Stimulated activated CD4-positive, alpha-beta T cell treated with anti-CD3 and anti-CD28 coated beads, Interleukin-4, amount 100 ng/mL, for 1 hour (primary cell): ENCODE measurements around the gene SLC6A11.

ENCODE experiments used
- DNase-seq: peaks from one replicate; pipeline ENCODE4 v3.0.0-alpha.2; 2020

Gene SLC6A11

DNA sequence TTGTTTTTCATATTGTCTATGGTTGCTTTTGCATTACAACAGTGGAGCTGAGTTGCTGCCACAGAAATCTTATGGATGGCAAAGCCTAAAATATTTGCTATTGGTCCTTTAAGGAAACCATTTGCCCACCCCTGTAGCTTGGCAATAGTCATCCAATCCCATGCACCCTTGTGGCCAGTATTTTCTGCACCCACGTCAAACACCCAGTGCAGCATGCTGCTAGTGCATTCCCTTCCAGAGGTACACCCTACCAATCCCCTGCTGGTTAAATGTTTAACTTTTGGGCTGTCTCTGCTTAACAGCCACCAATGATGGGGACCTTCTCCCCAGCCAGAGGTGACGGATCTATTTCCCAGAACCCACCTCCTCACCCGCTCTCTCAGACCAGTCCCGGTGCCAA lies 23.8 kb upstream of the SLC6A11 start:
- DNase-seq = no peak

DNA sequence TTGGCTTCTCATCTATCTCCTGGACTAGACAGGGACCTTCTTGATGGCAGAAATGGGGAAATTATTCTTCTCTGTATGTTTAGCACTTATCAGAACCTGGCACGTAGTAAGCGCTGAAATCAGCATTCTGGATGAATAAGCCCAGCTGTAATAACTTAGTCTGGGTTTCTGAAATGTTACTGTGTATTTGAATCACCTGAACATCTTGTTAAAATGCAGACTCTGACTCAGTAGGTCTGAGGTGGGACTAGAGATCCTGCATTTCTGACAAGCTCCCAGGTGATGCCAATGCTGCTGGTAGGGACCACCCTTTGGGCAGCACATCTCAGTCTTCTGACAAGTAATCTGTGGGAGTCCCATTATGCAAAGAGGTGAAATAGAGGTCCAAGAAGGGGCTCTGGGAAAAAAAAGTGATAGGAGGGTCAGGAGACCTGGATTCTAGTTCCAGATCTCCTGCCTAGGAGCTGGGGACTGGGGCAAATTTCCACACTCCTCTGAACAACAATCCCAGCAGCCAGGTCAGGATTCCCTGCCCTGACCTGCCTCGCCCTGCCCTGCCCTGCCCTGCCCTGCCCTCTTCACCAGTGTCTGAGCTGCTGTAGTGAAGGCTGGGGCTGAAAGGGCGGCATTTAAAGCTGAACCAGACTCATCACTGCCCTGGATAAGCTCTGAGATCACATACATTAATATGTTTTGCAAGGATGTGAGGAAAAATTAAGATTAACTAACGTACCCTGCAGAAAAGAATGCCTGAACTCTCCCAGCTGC lies 17.2 kb upstream of the SLC6A11 start:
- no peak for DNase-seq

DNA sequence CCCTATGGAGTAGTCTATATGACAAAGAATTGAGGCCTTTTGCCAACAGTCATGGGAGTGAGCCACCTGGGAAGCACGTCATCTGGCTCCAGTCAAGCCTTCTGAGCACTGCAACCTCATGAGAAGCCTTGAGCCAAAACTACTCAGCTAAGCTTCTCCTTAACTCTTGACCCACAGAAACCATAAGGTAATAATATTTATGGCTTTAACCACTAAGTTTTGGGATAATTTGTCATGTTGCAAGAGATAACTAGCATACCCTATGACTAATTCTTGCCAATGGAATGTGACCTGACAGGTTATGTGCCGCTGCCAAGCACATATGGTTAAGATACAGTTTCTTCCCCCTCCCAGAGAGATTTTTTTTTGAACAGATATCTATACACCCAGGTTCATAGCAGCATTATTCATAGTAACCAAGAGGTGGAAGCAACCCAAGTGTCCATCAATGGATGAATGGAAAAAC lies 11.8 kb upstream of the SLC6A11 start:
- no peak for DNase-seq

DNA sequence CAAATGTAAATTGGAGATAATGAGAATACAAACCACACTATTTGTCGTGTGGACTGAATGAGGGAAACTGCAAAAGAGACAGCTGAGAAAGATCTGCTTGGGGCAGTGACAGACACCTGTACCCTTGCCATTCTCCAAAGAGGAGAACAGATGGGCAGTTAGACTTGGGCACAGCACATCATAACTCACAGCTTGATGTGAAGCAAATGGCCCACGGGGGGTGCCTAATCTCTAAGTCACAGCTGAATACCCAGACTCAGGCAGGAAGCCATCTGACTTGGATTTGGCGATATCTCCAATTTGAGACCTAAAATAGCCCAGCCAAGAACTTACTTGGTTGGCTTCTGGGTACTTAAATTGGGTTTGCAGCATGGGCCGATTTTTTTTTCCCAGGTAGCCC lies 10.0 kb upstream of the SLC6A11 start:
- DNase-seq = no peak

DNA sequence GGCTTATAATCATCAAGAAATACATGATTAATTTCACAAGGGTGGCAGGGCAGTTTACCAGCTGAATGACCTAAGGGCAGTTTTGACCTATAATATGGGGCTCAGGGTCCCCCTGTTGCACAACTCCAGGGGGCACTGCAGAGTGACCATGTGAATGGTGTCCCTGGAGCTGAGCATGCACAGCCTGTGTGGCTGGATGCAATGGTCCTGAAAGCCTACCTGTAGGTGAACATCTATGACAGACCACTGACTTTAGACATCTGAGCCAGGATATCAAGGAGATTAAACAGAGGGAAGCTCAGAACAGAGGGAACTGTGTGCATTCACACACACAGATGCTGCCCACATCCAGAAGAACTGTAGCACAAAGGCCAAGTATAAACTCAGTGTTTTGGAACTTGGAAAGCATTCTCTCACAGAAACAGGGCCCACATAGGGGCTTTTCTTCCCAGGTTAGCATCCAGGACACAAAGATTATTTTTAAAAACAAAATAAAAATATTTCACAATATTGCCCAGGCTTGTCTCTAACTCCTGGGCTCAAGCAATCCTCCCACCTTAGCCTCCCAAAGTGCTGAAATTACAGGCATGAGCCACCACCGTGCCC lies 7.8 kb upstream of the SLC6A11 start:
- no peak for DNase-seq

DNA sequence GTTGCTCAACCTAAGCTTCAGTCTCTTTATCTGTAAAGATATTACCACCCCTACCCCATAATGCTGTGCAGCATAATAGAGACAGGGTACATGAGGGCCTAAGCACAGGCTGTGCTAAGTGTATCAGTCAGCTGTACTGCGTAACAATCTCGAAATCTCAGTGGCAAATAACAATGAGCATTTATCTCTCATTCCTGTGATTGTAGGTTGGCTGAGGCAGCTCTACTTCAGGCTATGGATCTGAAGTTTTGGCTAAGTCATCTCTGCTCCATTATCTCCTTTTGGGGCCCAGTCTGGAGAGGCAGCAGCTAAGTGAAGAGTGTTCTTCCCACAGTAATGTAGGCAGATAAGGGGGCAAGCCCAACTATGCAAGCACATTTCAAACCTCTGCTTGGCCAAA lies 7.1 kb upstream of the SLC6A11 start:
- DNase-seq = no peak

DNA sequence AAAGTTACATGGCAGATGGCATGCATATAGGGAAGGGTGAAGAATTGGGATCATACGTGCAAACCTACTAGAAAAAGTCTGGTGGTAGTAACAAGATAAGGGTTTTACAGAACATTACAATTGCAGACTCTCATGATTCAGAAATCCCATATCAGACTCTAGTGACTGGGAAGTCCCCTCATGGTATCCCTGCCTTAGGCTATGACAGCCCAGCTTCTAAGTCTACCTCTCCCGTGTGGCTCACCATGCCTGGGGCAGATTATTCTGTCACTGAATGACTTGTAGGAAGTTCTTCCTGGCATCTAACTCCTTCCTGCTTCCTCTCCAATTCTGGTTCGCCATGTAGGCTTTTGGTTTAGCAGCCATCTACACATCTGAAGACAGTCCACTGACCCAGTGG lies 5.7 kb upstream of the SLC6A11 start:
- no peak for DNase-seq

DNA sequence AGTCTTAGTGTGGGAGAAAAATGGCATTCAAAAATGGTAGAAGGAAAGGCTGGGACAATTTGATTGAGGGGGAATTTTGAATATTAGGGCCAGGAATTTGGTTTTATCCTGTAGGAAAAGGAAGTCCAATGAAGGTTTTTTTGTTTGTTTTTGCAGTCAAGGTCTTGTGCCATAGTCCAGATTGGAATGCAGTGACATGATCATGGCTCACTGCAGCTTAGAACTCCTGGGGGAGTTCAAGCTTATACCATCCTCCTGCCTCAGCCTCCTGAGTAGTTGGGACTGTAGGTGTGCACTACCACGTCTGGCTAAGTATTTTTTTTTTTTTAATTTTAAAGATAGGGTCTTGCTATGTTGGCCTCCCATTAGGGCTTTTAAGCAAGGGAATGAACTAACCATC lies 2.6 kb upstream of the SLC6A11 start:
- no peak for DNase-seq

DNA sequence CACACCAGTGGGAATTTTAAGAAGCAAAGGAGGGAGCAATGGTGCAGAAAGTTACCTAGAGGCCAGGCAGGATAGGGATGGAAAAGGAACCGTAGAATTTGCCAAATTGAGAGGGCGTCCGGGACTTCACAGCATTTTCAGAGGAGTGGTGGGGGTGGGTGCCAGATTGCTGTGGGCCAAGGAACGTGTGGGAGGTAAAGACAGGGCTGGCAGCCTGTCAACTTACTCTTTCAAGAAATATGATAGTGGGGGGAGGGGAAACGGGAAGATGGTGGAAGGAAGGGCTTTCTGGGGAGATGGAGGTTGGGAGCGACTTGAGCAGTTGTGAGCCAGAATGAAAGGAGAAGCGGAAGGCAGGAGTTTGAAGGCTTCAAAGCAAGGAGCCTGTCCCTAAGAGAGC lies 1.4 kb upstream of the SLC6A11 start:
- no peak for DNase-seq

DNA sequence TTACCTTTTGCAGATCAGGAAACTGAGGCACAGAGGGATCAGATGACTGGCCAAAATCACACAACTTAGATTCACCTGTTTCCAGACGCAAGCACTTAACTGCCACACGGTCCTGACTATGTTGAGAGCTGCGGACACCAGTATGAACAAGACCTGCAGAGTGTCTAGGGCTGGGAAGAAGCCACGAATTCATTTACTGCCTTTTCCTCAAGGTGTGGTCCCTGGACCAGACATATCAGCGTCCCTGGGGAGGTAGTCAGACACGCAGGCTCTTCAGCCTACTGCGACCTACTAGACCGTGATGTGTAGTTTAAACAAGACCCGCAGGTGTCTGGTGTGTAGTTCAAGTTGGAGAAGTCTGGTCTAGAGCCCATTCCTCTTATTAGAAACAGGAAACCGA lies 541 bp upstream of the SLC6A11 start:
- no peak for DNase-seq

DNA sequence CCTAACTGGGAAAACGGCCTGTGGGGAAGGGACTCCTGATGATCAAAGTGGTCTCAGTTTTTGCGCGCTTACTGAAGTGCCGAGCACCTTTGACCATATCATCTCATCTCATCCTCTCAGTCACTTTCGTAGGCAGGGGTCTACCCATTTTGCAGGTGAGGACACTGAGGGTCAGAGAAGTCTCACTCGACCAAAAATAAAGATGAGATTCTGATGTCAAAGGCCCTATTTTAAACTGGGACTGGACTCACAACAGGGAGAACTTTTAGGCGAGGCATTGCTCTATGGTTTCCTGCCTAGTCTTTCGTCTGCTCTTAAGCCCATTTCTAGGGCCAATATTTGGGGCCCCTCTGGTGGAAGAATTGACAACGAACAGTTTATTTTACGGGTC lies 830 bp downstream of the SLC6A11 start:
- DNase-seq = no peak

DNA sequence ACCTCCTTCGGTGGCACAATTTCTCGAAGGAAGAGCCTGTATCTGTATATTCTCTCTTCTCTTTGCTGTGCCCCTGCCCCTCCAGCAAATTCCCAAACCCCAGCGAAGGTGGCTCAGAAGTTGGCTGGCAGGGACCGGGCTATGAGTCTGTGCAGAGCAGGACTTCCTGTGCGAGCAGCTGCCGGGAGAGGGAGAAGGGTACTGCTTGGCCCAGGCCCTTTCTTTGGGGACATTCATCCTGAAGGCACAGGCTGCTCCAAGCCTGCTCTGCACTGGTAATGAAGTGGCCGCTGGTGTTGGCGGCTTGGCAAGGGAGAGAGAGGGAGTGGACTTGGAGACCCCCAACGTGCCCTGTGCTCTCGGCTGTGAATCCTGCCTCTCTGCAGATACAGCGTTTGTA lies 1.5 kb downstream of the SLC6A11 start:
- no peak for DNase-seq

DNA sequence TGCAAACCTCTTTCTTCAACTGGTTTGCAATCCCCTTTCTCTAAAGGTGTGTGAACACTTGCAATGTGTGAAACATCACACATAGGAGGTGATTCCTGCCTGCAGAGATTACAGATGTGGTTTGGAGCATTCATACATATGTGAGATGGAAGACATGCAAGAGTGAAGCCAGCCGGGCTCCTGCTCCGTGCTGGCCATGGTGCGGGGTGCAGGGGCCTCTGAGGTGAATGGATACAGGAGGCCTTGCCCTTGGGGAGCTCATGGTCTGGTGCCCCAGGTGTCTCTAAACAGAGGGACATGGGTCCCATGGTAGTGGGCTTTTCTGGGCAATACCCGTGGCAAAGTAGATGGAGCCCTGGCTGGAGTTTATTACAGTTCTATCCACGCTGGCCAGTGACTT lies 6.0 kb downstream of the SLC6A11 start:
- DNase-seq = no peak

DNA sequence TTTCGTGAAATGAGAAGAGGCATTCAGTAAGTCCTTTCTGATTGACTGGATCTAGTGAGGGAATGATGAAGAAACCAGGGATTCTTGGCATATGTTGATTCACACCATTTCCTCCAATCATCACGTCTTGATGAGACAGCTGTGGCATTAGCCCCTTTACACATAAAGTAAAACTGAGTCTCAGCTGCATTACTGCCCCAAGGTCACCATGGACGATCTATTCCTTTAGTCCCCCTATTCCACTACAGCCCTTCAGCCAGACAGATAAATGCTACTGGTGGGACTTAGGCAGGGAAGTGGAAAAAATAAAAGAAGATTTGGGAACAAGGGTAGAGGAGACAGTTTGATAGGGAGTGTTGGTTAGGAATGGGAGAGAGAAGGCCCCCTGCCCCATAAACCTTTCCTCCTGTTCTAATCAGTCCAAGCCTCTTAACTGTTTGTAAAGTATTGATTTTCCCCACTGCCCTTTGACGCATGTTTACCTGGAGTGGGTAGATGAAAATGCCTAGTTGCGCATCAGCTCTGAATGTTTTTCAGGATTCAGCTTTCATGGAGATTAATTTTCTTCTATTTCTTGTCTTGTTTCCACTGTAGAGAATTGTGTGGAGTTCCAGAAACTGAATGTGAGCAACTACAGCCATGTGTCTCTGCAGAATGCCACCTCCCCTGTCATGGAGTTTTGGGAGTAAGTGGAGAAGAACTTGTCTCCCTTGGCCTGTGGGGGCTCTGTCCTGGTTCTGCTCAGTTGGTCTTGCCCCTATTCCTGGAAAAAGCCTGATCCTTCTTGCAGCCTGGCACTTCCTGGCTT lies 6.9 kb downstream of the SLC6A11 start:
- DNase-seq = no peak

DNA sequence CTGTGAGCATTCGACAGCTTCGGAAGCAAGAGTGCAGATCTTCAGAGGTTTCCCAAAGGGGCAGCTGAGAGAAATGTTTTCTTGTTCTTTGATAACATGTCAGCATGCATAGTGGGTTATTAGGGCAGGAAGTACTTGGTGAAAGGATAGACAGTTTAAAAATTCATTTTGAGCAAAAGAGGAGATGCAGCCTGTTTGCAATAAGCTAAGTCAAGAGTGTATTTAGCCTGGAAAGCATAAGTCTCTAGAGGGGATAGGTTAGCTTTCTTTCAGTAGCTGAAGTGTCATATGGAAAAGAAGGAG lies 7.4 kb downstream of the SLC6A11 start:
- no peak for DNase-seq

DNA sequence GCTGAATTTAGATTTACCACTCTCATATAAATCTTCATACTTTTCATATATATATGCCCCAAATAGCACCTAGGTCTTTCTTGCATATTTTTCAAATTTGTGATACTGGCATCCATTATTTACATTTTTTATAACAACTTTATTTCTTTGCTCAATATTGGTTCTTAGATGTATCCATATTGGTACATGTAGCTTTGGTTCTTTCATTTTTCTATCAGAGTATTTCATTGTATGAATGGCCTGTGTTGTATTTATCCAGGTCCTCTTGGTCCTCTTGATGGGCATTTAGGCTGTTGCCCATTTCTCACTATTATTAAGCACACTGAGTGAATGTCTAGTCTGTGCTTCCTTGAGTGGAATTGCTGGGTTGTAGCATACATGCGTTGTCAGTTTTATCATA lies 8.4 kb downstream of the SLC6A11 start:
- DNase-seq = no peak

DNA sequence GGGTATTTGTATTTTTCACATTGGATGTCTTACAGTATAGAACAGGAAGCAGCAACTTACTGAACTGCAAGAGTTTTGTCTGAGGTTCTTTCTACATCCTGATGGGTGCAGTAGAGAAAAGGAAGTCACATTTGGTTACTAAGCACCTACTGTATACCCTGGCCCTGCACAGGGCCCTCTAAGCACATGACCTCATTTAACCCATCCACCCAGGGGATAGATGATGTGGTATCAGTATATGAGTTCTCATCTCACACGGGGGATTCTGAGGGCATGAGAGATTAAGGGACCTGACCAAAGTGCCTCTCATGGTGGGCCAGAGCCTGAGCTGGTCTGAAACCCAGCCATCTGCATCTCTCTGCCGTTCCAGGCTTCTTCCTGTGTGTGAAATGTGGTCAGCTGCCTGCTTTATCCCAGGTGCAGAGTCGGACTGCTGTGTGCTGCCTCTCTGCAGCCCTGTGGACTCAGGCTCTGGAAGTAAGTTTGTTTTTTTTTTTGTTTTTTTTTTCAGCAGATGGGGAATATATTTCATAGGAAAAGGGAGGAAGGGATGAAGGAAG lies 17.9 kb downstream of the SLC6A11 start:
- DNase-seq = no peak

DNA sequence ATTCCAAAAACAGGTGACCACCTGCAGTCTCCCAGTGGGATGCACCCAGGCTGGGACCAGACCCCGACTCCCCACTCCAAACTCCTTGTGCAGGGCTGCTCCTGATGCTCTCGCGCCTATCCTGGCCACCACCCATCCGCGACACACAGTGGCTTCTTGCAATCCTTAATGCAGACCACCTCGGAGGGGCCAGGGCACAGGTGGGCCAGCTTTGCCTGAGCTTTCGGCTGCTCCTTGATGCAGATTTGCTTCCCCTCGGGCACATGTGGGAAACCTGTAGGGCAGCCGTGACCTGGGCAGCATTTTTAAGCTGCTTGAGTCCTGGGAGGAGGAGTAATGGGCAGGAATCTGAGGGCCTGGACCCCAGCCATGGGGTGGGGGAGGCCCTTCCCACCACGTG lies 18.9 kb downstream of the SLC6A11 start:
- no peak for DNase-seq

DNA sequence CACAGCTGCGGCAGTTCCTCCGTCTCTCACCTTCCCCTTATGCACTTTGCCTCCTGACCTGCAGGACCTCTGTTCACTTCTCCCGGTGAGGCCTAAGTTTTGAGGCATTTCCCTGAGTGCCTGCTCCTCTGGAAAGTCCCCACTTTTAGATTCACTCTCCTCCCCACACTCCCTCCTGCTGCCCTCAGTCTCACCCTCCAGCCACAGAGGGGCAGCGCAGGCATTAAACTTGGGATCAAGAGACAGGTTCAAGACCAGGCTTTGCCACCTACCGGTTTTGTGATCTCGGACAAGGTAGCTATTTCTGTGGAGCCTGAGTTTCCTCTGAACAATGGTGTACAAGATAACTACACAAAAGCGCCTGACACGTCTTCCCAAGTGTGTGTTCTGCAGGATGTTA lies 19.4 kb downstream of the SLC6A11 start:
- DNase-seq = no peak

DNA sequence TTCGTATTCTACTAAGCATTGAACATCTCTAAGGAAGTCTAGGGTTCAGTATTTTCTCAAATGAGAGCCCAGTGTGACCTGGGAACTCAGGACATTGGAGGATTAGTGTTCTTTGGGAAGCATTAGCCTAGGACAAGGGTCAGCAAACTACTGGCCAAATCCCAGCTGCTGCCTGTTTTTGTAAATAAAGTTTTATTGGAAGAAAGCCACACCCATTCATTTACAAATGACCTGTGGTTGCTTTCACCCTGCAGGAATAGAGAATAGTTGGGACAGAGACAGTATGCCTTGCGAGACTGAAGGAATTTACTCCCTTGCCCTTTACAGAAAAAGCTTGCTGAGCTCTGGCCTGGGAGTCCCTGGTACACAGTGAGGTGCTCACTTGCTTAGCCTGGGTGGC lies 20.6 kb downstream of the SLC6A11 start:
- DNase-seq = no peak

DNA sequence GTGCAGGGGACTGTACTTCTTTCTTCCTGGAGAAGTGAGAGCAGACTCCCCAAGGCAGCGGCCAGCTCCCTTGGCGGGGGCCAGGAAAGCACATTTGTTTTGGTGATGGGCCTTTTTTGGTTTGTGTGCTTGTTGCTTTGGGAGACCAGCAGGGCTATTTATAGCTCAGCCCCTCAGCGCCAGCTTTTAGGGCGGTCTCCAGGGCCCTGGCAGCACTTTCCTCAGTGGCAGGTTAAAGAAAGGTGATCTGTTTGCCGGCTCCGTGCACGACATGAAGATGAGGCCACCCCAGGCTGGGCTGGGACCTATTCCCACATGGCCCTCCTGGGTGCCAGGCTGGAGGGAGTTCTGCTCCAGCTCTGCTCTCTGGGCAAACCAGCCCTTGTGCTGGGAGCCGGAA lies 21.8 kb downstream of the SLC6A11 start:
- no peak for DNase-seq

DNA sequence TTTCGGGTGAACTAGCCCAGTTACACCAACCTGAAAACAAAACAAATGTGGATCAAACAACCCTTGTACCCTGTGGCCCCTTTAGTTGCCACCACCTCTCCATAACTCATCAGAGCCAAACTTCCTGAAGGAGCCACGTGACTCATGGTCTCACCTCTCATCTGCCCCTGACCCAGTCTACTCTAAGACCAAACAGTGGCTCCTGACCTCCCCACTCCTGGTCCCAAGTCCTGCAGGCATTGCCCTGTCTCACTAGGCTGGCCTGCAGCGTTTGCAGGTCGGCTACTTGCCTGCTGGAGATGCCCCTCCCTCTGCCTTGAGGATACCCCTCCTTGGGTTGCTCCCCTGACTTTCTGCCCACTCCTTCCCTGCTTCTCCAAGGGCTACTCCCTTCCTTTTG lies 23.1 kb downstream of the SLC6A11 start:
- DNase-seq = no peak

DNA sequence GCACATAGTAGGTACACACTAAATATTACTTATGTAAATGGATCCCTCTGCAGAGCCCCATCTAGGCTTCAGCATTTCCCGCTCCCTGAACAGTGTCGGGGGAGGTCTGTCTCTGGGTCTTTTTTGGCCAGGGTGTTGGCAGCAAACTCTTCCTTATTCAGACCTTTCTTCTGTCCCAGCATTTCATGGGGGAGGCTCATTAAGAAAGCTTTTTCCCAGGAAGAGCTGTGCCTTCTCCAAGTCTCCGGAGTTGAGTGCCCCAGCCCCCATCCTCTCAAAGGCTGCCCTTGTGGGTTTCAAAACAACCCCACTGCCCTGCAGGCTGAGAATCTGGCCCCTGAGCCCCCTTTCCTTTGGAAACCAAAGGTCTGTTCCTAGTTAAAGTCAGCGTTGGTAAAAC lies 25.1 kb downstream of the SLC6A11 start:
- no peak for DNase-seq

DNA sequence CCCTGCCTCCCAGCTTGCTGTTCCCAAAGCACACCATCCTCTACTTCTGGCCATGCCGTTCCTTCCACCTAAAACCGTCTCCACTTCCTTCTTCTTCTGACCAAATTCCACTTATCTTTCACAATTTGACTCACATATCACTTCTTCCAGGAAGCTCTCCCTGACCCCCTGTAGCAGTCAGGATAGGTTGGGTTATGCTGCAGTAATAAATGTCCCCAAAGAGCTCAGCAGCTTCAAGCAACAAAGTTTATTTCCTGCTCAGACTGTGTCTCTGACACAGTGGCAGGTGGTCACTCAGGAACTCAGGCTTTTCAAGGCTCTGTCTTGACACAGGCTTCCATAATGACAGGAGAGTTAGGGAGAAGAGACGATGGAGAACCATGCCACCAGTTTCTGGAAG lies 27.4 kb downstream of the SLC6A11 start:
- DNase-seq = no peak
